Activated T-cell treated with anti-CD3 and anti-CD28 coated beads for 1 hour (primary cell): Measurements from ENCODE around the gene FBXO38.

Experiments
- DNase-seq: peaks from one replicate; pipeline ENCODE4 v3.0.0-alpha.2; 2020; ENCODE audit warnings: low read depth

The FBXO38 gene

DNA sequence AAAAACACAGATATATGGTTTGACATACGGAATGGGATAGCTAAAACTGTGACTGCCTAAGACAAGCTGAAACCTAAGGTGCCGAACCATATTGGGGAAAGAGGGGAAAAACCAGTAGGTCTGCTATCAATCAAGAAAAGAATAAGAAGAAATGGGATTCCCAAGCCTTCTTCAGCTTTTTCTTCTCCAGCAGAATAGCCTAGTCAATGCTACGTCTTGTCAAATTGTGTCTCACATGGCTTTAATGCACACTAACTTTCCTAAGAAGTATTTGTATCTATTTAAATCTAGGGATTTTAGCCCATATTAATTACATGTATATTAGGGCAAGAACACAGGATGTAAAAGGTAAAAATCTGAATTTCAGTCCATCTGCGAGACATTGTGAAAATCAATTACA is 797 bp upstream of the FBXO38 start:
- DNase-seq = no peak

DNA sequence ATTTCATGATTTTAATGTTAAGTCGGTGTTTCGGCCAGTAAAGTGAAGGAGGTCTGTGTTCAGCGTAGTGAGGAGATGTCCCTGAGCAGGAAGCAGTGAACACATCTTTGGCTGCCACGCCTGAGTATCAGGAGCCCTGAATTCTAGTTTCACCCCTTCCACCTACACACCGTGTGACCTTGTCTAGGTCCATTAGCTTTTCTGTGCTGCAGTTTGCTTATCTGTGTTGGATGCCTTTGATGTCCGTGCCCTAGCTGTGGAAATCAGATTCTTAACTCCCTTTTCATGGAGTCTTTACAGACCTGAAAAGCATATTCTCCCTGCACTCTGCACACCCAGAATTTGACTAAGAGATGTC is 601 bp downstream of the FBXO38 start:
- no peak for DNase-seq

DNA sequence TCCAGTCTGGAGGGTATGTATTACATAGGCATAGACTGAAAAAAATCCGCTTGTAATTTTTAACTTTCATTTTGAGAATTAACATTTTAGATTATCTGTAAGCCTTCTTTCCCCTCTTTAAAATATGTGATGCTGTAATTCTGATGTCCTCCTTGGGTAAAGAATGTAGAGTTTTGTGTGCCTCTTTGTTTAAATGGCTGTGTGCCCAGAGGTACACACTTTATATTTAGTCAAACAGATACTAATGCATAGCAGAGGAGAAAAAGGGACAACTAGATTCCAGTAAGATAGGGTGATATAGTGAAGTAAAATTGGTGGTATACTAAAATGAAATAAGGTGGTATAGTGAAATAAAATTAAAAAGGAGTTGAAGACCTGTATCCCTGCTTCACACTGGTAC is 1.3 kb downstream of the FBXO38 start:
- no peak for DNase-seq

DNA sequence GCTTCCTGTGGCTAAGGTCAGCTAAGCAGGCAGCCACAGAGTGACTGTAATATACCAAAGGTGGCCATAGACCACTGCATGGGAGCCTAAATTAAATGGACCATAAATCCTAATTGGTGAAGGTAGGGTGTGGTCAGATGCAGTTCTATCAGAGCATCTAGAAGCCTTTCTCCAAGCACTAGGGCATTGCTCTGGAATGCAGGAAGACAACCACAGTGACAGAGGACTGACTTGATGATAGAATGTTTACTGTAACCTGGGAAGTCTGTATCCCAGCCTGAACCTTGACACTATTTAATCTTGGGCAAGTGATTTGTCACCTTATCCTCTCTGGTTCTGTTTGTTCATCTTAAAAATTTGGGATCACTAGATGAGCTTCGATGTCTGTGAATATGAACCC is 2.3 kb downstream of the FBXO38 start:
- DNase-seq = no peak

DNA sequence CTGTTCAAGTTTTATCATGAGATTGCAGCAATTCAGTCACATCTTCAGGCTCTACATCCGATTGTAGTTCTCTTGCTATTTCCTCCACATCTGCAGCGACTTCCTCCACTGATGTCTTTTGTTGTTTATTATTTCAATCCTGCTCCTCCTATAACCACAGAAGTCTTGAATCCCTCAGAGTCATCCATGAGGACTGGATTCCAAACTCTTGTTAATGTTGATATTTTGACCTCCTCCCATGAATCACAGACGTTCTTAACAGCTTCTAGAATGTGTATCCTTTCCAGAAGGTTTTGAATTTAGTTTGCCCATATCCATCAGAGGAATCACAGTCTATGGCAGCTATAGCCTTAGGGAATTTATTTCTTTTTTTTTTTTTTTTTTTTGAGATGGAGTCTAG is 3.6 kb downstream of the FBXO38 start:
- DNase-seq = no peak

DNA sequence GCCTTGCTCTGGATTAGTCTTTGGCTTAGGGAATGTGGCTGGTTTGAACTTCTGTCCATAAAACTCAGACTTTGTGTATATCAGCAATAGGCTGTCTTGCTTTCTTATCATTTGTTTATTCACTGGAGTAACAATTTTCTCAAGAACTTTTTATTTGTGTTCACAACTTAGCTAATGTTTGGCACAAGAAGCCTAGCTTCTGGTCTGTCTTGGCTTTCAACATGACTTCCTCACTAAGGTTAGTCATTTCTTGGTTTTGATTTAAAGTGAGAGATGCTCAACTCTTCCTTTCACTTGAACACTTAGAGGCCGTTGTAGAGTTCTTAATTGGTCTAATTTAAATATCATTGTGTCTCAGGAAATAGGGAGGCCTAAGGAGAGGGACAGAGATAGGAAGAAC is 4.9 kb downstream of the FBXO38 start:
- no peak for DNase-seq

DNA sequence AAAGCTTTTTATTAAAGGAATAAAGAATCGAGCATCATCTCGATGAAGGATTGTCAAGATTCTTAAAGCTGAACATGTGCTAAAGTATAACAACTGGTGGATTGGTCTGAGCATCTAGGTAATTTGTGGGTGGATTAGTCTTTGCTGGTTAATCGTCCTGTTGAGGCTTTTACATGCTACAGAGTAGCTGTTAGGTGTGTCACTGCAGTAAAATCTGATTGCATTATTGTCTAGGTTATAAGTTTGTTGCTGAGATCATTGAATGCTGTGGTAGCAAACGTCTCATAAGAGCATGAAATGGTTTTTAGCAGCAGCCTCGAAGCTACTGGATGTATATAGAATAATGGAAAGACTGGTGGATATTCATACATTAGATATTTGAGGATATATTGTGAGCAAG is 7.2 kb downstream of the FBXO38 start:
- no peak for DNase-seq

DNA sequence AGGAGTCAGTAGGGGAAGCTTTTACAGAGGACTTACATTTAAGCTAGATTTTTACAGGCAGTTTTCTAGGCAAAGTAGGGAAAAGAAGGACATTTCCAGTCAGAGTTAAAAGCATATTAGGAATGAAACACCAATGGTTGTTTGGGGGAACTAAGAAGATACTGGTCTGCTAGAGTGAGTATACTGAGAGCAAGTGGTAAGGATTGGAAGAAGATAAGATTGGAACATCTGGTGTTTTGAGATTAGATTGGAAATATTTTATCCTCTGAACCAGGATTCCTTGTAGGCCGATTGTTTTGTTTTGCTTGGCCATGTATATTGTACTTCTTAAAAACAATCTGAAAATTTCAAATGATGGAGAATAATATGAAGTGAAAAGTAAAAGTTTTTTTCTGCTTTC is 7.7 kb downstream of the FBXO38 start:
- no peak for DNase-seq

DNA sequence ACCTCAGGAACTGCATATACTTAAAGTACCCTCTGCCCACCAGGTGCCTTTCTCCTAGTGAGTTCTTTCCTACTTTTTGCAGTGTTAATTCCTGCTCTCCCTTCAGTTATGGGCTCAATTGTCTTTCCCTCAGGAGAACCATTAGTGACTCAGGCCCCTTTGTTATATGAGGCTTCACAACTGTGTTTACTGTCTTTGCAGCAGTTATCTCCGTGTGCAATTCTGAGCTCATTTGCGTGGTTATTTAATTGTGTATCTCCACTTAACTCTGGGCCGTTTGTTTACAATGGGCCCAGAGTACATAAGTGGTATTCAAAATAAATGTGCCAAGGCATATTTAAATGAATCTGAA is 9.6 kb downstream of the FBXO38 start:
- no peak for DNase-seq

DNA sequence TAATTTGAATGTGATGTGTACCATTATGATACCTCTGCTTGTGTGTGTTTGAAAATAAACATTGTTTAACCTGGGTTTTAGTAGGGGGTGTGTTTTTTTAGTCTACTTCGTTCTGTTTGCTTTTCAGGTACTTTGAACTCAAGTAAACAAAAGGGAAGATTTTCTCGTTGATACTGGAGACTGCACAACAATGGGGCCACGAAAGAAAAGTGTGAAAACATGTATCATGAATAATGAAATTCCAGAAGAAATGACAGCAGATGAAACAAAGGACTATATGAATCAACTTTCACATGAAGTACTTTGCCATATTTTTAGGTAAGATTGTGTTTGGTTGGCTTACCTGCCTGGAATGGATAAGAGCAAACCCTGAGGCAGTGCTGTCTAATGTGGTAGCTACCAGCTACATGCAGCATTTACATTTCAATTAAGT is 10.8 kb downstream of the FBXO38 start:
- no peak for DNase-seq

DNA sequence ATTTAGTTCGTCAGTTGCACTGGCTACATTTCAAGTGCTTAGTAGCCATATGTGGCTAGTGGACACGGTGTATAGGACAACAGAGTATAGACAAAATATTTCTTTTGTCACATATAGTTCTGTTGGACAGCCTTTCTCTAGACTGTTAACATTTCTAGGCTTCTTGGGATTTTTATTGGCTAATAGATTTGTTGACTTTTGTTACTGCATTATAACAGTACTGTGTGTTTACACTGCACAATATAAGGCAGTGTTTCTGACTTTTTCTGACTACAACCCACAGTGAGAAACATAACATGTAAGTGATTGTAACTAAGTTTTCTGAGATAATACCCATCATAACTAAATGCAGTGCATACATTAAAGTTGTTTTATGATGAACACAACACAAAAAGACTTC is 11.3 kb downstream of the FBXO38 start:
- no peak for DNase-seq

DNA sequence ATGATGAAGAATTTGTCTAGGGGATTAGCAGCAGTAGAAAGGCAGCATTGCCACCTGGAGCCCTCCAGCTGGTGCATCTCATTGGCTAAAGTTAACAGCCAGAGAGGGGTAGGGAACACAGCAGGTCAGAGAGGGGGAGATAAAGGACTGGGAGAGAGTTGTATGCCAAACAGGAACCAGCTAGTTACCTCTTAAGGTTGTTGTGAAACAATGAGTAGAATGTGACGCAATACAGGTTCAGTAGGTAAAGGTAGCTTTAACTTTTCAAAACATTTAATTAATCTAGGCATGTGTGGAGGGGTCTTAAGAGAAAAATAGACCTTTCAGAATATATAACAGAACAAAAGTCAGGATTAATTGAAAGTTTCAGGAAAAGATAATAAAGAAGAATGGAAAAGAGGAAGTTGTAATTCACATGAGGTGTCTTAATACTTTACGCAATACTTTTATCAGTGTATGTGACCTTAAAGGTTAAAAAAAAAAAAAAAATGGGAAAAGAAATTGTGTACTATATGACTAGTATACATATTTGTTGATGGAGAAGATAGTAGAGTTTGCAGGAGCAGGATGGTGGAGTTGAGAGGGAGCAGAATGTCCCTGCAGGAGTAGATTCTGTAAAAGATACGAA is 14.3 kb downstream of the FBXO38 start:
- DNase-seq = no peak

DNA sequence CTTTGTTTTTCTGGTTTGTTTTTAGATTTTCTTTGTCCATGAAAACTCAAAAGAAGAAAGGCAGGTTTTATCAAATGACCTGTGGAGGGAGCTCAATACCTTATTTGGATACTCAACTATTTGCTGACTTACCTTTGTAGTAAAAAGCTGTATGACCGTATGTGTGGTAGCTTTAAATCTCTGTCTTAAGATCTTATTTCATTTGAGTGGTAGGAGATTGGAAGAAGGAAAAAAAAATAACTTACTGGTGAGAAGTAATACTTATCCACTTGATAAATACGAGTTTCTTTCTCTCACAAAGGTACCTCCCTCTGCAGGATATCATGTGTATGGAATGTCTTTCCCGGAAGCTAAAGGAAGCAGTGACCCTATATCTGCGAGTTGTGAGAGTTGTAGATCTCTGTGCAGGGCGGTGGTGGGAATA is 15.0 kb downstream of the FBXO38 start:
- no peak for DNase-seq

DNA sequence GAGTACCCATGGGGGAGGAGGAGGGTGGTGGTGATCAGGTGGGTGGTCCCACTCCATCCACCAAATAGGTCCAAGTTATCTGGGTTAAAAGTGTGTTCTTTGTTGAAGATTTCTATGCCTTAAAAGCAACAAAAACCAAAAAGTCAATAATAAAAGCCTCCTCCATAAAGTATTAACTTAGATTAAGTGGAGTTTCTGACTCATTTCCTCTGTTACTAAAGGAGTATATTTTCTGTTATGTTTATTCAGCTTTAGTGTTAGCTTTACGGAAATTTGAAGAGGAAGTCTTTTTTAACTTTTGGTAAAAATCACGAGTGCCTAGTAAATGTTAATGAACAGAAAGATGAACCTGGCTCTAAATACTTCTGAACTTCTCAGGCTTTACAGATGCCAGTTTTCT is 17.8 kb downstream of the FBXO38 start:
- no peak for DNase-seq

DNA sequence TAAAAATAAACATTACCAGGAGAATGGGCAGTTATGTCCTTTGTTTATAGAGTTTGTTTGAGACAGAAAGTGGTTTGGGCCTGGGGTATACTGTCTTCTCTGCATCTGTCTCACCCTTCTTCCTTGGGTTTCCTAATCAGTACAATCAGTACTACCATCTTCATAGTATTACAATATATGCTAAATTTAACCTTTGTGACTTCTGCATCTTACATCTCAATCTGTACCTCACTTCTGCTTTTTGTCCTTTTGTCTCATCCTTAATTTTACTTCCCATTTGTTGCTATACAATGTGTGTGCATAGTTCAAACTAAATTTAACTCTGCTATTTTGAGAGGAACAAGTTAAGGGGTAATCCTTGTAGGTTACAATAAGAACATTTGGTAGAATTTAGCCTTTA is 19.6 kb downstream of the FBXO38 start:
- DNase-seq = no peak

DNA sequence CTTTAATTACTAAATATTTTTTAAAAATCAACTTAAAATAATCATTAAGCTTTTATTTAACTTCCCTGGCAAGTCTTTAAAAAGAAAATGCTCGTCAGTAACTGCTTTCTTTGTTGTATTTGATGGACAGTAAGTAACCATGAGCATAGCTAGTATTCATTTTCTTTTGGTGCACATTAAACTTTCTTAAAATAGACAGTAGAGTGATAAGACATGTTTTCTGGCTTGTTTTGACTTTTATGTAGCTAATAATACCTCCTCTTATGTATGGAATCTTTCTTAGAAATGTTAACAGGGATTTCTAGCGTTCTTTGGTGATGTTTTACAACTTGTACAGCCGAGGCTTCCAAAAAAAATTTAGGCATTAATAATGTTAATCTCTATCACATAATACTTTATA is 22.6 kb downstream of the FBXO38 start:
- DNase-seq = no peak

DNA sequence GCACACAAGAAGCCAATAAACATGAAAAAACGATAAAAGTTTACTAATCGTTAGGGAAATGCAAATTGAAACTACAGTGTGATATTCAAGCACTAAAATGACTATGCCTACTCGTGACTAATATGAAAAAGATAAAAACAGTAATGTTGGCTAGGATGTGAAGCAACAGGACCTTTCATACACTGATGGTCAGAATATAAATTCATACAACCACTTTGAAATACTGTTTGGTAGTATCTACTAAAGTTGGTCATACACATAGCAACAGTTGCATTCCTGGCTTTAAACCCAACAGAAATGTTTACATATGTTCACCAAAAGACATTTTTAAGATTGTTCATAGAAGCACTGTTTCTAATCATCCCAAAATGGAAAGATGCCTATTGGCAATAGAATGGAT is 24.3 kb downstream of the FBXO38 start:
- DNase-seq = no peak

DNA sequence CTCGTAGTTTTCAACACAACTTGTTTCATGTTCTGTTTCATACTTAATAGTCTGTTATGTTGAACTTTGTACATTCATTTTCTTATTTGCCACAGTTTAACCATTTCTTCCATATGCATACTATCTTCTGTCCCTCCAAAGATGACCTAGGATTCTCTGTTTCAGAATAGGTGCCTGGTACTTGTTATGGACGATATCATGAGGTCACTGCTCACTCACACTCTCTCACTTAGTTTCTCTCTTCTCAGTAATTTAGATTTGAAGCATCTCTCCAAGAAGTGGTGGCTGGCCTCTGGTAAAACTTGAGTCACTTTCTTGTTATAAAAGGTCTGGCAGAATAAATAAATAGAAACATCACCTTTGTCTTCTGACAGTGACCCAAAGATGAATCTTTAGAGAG is 28.4 kb downstream of the FBXO38 start:
- no peak for DNase-seq

DNA sequence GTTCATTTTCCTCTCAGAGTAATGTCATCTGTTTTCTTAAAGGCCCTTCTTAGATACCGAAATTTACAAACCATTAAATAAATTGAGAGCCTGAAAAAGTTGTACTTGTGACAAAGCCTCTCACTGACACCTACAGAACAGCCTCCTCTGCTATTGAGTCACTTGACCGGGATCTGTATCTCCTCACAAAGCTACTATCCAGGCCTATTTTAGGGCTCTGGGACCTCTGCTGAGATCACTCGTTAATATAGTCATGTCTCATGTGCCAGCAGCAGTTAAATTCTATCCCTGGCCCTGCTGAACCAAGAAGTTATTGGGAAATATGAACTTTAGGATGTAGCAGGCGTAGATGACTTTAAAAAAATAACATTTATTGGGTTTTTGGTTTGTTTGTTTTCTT is 31.1 kb downstream of the FBXO38 start:
- DNase-seq = no peak

DNA sequence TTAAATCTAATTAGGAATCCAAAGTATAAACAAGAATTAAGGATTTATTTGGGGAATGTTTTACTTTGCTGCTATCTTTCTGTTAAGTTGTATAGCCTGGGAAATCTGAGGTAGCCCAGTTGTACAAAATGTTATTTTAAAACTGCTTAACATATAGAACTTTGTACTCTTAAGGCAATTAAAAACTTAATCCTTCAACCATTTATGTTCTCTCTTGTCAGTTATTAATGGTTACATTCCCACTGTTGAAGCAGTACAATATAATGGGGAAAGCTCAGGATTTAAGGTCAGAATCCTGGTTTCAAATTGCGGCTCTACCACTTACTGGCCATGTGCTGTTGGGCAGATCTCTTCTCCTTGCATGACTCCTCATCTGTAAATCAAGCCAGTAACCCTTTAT is 32.7 kb downstream of the FBXO38 start:
- no peak for DNase-seq

DNA sequence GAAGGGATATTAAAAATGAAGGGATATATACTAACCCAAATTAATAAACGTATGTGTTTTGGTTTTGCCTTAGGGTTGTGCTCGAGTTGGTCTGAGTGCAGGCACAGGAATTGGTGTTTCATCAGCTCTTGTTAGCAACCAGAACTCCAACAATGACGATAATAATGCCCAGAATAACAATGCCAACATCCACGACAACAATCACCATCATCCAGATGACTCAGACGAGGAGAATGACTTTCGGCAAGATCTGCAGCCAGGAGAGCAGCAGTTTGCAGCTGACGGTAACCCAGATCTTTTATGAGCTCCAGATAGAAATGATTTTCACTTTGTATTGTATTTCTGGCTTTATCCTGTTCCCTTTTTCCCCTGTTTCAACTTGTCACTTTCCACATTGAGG is 33.2 kb downstream of the FBXO38 start:
- no peak for DNase-seq

DNA sequence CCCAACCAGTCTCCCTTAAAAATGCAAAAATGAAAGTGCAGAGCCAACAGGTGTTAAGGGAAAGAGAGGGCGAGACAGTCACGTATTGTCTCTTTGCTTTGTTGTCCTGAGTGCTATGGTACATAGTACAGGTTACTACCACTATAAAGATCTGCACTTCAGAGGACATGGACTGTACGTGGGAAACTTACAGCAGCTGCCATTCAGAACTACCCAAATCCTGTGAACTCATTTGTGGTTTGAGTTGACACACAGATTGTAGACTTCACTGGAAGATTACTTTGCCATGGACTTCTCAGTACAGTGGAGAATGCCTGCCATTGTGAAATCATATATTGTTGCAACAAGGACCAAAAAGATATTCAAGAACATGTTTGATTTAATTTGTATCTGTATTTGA is 34.8 kb downstream of the FBXO38 start:
- no peak for DNase-seq

DNA sequence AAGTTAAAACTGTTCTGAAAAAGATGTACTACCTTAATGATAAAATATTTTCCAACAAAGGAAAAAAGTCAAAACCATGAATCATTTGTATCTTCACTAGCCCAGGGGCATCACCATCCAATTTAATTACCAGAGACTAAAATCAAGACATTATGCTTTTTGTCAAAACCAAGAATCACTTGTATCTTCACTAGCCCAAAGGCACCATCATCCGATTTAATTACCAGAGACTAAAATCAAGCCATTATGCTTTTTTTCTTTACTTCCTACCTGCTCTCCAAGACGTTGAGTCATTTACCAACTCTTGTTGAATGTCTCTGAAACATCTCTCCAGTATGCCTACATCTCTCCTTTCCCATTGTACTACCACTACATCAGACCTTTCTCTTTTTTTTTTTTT is 37.9 kb downstream of the FBXO38 start:
- DNase-seq = no peak

DNA sequence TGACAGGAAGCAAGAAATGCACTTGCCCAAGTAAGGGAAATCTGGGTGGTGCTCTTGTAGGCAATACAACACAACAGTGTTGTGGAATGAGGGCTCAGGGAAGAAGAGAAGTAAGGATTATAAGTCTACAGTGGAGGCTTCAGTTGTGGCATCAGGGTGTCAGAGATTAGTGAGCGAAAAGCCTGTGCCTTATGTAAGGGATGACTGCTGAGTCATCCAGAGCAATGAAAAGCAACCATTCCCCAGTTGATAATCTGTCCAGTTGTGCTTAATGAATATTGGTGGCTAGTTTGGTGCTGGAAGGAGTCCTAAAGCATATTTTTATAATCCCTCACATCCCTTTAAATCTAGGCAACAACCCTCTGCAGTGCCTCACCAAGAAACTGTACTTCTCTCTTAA is 42.0 kb downstream of the FBXO38 start:
- DNase-seq = no peak

DNA sequence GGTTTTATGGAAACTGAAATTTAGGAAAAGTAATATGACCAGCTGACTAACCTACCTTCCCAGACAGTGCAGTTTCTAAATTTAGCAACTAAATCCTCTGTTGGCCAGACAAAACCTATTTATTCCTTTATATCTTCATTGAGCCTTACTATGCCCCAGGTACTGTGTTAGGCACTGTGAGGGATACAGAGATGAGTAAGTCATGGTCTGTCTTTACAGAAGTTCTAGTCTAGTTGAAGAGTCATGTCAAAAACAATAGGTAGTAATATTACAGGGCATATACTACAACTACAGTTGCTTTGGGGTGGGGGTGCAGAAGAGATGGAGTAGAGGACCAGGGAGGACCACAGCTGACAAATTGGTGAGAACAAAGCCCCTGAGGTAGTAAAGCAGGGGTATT is 42.8 kb downstream of the FBXO38 start:
- no peak for DNase-seq
